C4-2B (cell line): ENCODE results near the gene FOXO6.

ENCODE experiments used
- ZFX ChIP-seq: fragments of 450-650 bp; IDR thresholded peaks from 2 replicates; pipeline ENCODE4 v1.6.1; 2017
- TF ChIP-seq, protein P1 (sequence below): fragments of 450-650 bp; conservative IDR thresholded peaks from 2 replicates; pipeline ENCODE4 v1.5.1; 2017; ENCODE audit warnings: mild to moderate bottlenecking

DNA sequence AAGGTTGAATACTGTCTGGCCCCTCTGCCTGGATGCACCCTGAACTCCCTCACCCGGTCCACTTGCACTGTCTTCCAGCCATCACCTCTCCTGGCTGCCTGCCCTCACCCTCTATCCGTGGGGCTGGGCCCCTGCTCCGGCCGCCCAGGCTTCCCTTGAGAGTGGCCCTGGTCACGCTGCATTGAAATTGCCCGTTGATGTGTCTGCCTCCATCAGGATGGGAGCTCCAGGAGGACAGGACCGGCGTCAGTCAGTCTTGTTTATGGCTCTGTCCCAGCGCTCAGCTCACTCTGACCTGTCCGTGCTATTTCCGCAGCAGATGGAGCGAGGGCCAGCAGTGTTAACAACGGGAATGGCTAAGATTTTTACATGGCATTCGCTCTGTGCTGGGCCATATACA lies 34.9 kb downstream of the FOXO6 start:
- TF ChIP-seq, protein P1, sequence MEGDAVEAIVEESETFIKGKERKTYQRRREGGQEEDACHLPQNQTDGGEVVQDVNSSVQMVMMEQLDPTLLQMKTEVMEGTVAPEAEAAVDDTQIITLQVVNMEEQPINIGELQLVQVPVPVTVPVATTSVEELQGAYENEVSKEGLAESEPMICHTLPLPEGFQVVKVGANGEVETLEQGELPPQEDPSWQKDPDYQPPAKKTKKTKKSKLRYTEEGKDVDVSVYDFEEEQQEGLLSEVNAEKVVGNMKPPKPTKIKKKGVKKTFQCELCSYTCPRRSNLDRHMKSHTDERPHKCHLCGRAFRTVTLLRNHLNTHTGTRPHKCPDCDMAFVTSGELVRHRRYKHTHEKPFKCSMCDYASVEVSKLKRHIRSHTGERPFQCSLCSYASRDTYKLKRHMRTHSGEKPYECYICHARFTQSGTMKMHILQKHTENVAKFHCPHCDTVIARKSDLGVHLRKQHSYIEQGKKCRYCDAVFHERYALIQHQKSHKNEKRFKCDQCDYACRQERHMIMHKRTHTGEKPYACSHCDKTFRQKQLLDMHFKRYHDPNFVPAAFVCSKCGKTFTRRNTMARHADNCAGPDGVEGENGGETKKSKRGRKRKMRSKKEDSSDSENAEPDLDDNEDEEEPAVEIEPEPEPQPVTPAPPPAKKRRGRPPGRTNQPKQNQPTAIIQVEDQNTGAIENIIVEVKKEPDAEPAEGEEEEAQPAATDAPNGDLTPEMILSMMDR: no peak
- TF ChIP-seq ZFX: no peak
